ENCODE results near the gene DPP8. TPM values are rescaled to one million over a fixed set of nuclear protein-coding genes. Genes with fewer than 3 reads are reported as not detected.

Gene DPP8
- total RNA-seq, 4 donors from 2014 or later = 19.8 to 30.5 (median 21.8) TPM

- Histone ChIP-seq H3K27ac (no peak overlapping the region), H3K4me3 (no peak overlapping the region), H3K27me3 (no peaks in the 10 kb centered on the region), H3K4me1 (no peaks in the 10 kb centered on the region), H3K9me3 (no peaks in the 10 kb centered on the region), H3K36me3 (no peaks in the 10 kb centered on the region)
- intact Hi-C loops (cut with DNase I) = no loop called here
- DNase-seq = no peak
- TF ChIP-seq POLR2A (IDR thresholded peaks at IDR 0.05) (no peak), CTCF (IDR thresholded peaks at IDR 0.05) (no peak)
Observed at GRCh38 chr15:65547841-65548240, 30.4 kb upstream of the DPP8 start.

GRCh38 chr15:65541231-65541820 is 23.8 kb upstream of the DPP8 start:
- Histone ChIP-seq H3K36me3 (no peaks in the 10 kb centered on the region), H3K27ac (no peak overlapping the region), H3K27me3 (no peaks in the 10 kb centered on the region), H3K9me3 (no peaks in the 10 kb centered on the region), H3K4me3 (no peak overlapping the region), H3K4me1 (no peaks in the 10 kb centered on the region)
- DNase-seq = no peak
- intact Hi-C loops (cut with DNase I) = no loop called here
- no peak for TF ChIP-seq CTCF (IDR thresholded peaks at IDR 0.05)
- WGBS, 2 donors = 85 to 90% methylated on average over 3 of the region's 3 CpGs

GRCh38 chr15:65540314-65540713 is 22.8 kb upstream of the DPP8 start:
- Histone ChIP-seq H3K4me1 (no peaks in the 10 kb centered on the region), H3K36me3 (no peaks in the 10 kb centered on the region), H3K27ac (no peak overlapping the region), H3K4me3 (no peak overlapping the region), H3K27me3 (no peaks in the 10 kb centered on the region), H3K9me3 (no peaks in the 10 kb centered on the region)
- intact Hi-C loops (cut with DNase I) = no loop called here
- WGBS, 2 donors = 80 to 93% methylated on average over 1 of the region's 1 CpG
- TF ChIP-seq CTCF (IDR thresholded peaks at IDR 0.05) (no peak), POLR2A (IDR thresholded peaks at IDR 0.05) (no peak)
- DNase-seq = no peak

- Histone ChIP-seq H3K4me1 (peaks cover 0 to 38% (median 13%) of the 10 kb centered on the region in 3 donors), H3K4me3 (no peak overlapping the region), H3K27me3 (no peaks in the 10 kb centered on the region), H3K36me3 (no peaks in the 10 kb centered on the region), H3K9me3 (no peaks in the 10 kb centered on the region), H3K27ac (no peak overlapping the region)
- 71 to 72% methylated on average over 4 of the region's 4 CpGs for WGBS, 2 donors
- DNase-seq = no peak
- intact Hi-C loops (cut with DNase I) = no loop called here
- no peak for TF ChIP-seq POLR2A (IDR thresholded peaks at IDR 0.05)
- no peak for TF ChIP-seq CTCF (IDR thresholded peaks at IDR 0.05)
Observed at GRCh38 chr15:65535192-65535591, 17.7 kb upstream of the DPP8 start.

DNA sequence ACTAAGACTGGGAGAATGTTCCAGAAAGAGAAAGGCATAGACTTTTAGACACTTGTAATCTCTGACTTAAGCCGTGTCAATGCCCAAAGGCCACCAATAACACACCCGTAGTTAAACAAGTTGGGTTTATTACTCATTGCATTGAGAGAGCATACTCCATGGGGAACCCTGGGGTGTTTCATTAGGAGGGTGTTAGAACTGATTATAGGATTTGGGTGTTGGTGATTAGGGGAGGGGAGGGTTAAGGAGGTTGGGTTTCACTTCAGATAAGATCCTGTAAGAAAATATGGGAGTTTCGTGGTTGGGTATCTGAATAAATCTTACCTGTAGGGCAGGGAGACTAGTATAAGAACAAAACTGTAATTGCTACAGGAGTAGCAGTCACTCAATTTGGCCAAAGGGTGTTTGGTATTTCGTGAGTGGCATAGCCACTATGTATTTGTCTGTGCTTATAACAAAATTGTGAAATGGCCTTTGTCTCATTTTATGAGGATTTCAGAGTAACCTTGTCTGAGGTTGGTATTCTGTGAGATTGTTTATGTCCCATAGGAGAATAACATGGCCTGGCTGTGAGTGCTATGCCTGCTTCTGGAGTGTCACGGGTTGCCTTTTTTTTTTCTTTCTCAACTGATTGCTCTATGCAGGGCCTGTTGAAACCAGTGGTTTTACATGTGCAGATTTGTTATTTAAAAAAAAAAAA is 15.7 kb upstream of the DPP8 start:
- Histone ChIP-seq H3K4me1 (peaks cover 0 to 46% (median 17%) of the 10 kb centered on the region in 3 donors), H3K27me3 (no peaks in the 10 kb centered on the region), H3K36me3 (no peaks in the 10 kb centered on the region), H3K27ac (peak overlapping the region; percentile 32 to 75 (median 58)), H3K4me3 (no peak overlapping the region), H3K9me3 (no peaks in the 10 kb centered on the region)
- intact Hi-C loops (cut with DNase I) = no loop called here
- 39 to 47% methylated on average over 5 of the region's 5 CpGs for WGBS, 2 donors
- no peak for DNase-seq
- TF ChIP-seq POLR2A (IDR thresholded peaks at IDR 0.05) = no peak

Data from esophagus squamous epithelium (tissue), 5 donors.